HepG2 (cell line): ENCODE data around the gene MC1R. TPM values are rescaled to one million over a fixed set of nuclear protein-coding genes. Genes with fewer than 3 reads are reported as not detected.

Experiments used
- ATF7 ChIP-seq, 2 experiments: fragments of 450-650 bp in 1 of 2; sonication (generic) in 1 of 2; formaldehyde crosslinking in 1 of 2; IDR thresholded peaks; 2 replicates each; pipeline versions ENCODE4 v1.4.0 to v1.6.1; 2016 to 2020; ENCODE audit warnings: antibody characterized with exemption in 1 of 2, mild to moderate bottlenecking in 1 of 2, missing genetic modification reagents in 1 of 2
- EP300 ChIP-seq, 3 experiments: sonication (generic) in 1 of 3; formaldehyde crosslinking in 1 of 3; IDR thresholded peaks; 2 replicates each; pipeline versions ENCODE4 v1.5.1 to v1.6.1; 2011 to 2020; ENCODE audit warnings: low read depth in 2 of 3, low read length in 2 of 3, borderline replicate concordance in 1 of 3, improper control_type of control experiment in 1 of 3, mild to moderate bottlenecking in 1 of 3, missing genetic modification reagents in 1 of 3, moderate library complexity in 1 of 3
- FOXA3 ChIP-seq: IDR thresholded peaks from 2 replicates; pipeline ENCODE4 v1.6.1; 2016; ENCODE audit warnings: missing genetic modification reagents, missing compliant biosample characterization
- GABPB1 ChIP-seq: IDR thresholded peaks from 2 replicates; pipeline ENCODE4 v1.6.1; 2016; ENCODE audit warnings: mild to moderate bottlenecking, missing genetic modification reagents, moderate library complexity, missing compliant biosample characterization
- LBX2 ChIP-seq: sonication (generic); formaldehyde crosslinking; IDR thresholded peaks from 2 replicates; pipeline ENCODE4 v1.5.0; 2020; ENCODE audit warnings: missing genetic modification reagents, mild to moderate bottlenecking, borderline replicate concordance
- POLR2AphosphoS5 ChIP-seq: IDR thresholded peaks from 2 replicates; pipeline ENCODE4 v1.6.1; 2012; ENCODE audit warnings: low read depth, low read length
- PRDM15 ChIP-seq: sonication (generic); formaldehyde crosslinking; IDR thresholded peaks from 2 replicates; pipeline ENCODE4 v1.4.0; 2020; ENCODE audit warnings: missing genetic modification reagents
- SIN3A ChIP-seq: IDR thresholded peaks from 2 replicates; pipeline ENCODE4 v1.6.1; 2011; ENCODE audit warnings: low read depth, mild to moderate bottlenecking, control low read depth, low read length, borderline replicate concordance
- SMARCC2 ChIP-seq: fragments of 450-650 bp; IDR thresholded peaks from 2 replicates; pipeline ENCODE4 v1.6.1; 2017; ENCODE audit warnings: antibody characterized with exemption, mild to moderate bottlenecking
- SNAPC2 ChIP-seq: sonication (generic); formaldehyde crosslinking; IDR thresholded peaks from 2 replicates; pipeline ENCODE4 v1.8.1; 2022; ENCODE audit warnings: mild to moderate bottlenecking, missing genetic modification reagents
- ZC3H4 ChIP-seq: sonication (generic); formaldehyde crosslinking; IDR thresholded peaks from 2 replicates; pipeline ENCODE4 v1.4.0; 2020; ENCODE audit warnings: missing genetic modification reagents, borderline replicate concordance
- ZMYM3 ChIP-seq: sonication (generic); formaldehyde crosslinking; IDR thresholded peaks from 2 replicates; pipeline ENCODE4 v1.5.1; 2020; ENCODE audit warnings: mild to moderate bottlenecking, missing genetic modification reagents
- ZNF580 ChIP-seq: IDR thresholded peaks from 2 replicates; pipeline ENCODE4 v1.6.1; 2016; ENCODE audit warnings: low read depth, borderline replicate concordance
- ZNF609 ChIP-seq: sonication (generic); formaldehyde crosslinking; IDR thresholded peaks from 2 replicates; pipeline ENCODE4 v1.4.0; 2020; ENCODE audit warnings: mild to moderate bottlenecking, missing genetic modification reagents, borderline replicate concordance
- polyA plus RNA-seq, 8 experiments: library from polyadenylated mRNA; depleted of rRNA in 3 of 8; stranded (reverse) in 7 of 8; unstranded in 1 of 8; fragments of >200 nt; fragmentation: Illumina TruSeq in 4 of 8; extraction: Trizol in 4 of 8; gene quantifications; 2 replicates each; pipeline versions ENCODE4 v1.2.1 to v1.2.3, GENCODE V29; 2011 to 2016; ENCODE audit warnings: low read depth in 4 of 8, missing spikeins in 1 of 8, mixed read lengths in 1 of 8; ENCODE audit not compliant: insufficient read depth in 1 of 8
- total RNA-seq, 5 experiments: library from RNA; depleted of rRNA; stranded (reverse); fragments of >200 nt; fragmentation: Illumina TruSeq; extraction: Trizol; gene quantifications; 2 replicates each; pipeline ENCODE4 v1.2.3, GENCODE V29; 2016; ENCODE audit warnings: low read depth in 1 of 5

Gene MC1R
- total and polyA plus RNA-seq, 2 of the 13 experiments (the other 11 are each of a cell fraction or from before 2014, with no cell fraction given) = 9.1 to 14.8 TPM

- TF ChIP-seq ATF7 (IDR thresholded peaks at IDR 0.05) (no peak), ATF7 (CRISPR knock-in tag; IDR thresholded peaks at IDR 0.05) (no peak; the same call in 1 of the 2 replicates), POLR2AphosphoS5 (peak; percentile 89), GABPB1 (peak; percentile 8; the same call in 1 of the 2 replicates), ZMYM3 (CRISPR knock-in tag) (no peak), ZNF609 (no peak), PRDM15 (no peak), ZC3H4 (0 out of 2 replicates have a peak, but pooled peaks have one; percentile 16), SIN3A (peak; percentile 38; the same call in 1 of the 2 replicates), FOXA3 (CRISPR knock-in tag) (peak; percentile 10; the same call in 1 of the 2 replicates), EP300 (IDR thresholded peaks at IDR 0.05; ENCODE audit: low read depth in 2 of 2, low read length in 2 of 2) (peak in 1 of 2 experiments; percentile 29; a peak in 1 of 4 replicates), EP300 (CRISPR knock-in tag; IDR thresholded peaks at IDR 0.05; ENCODE audit: borderline replicate concordance) (no peak), SNAPC2 (no peak), LBX2 (CRISPR knock-in tag) (peak; percentile 49; the same call in 1 of the 2 replicates), SMARCC2 (no peak), ZNF580 (CRISPR knock-in tag) (0 out of 2 replicates have a peak, but pooled peaks have one; percentile 11)
These were observed 4.4 kb downstream of the MC1R start, which contains the start of gene TUBB3 (continued) for GRCh38 chr16:89922884-89923639.
